Left forelimb (tissue), 1 donor: ENCODE data around the gene FADS3.
A peak's percentile ranks its signal among the peaks of the same experiment; 100 is the strongest.

Experiments used
- DNase-seq: peaks from one replicate; pipeline ENCODE4 v3.0.0-alpha.2; 2018; ENCODE audit warnings: low spot score

Gene FADS3

GRCh38 chr11:61913699-61914395 is 22.5 kb upstream of the FADS3 start:
- DNase-seq: no peak

GRCh38 chr11:61912991-61913698 is 21.8 kb upstream of the FADS3 start:
- no peak for DNase-seq

GRCh38 chr11:61912530-61912898 is 21.2 kb upstream of the FADS3 start:
- no peak for DNase-seq

- no peak for DNase-seq
Measured at GRCh38 chr11:61911701-61912529, 20.6 kb upstream of the FADS3 start.

- no peak for DNase-seq
Measured at GRCh38 chr11:61911128-61911700, 19.9 kb upstream of the FADS3 start.

GRCh38 chr11:61910187-61911127 is 19.1 kb upstream of the FADS3 start:
- DNase-seq: no peak

- DNase-seq: no peak
Measured at GRCh38 chr11:61908730-61909316, 17.5 kb upstream of the FADS3 start.

- DNase-seq: no peak
Measured at GRCh38 chr11:61907871-61908729, 16.8 kb upstream of the FADS3 start.

- DNase-seq: no peak
Measured at GRCh38 chr11:61907282-61907681, 15.9 kb upstream of the FADS3 start.

GRCh38 chr11:61906522-61906909 is 15.2 kb upstream of the FADS3 start:
- no peak for DNase-seq

- DNase-seq: no peak
Measured at GRCh38 chr11:61905801-61906521, 14.6 kb upstream of the FADS3 start.

- no peak for DNase-seq
Measured at GRCh38 chr11:61905067-61905696, 13.8 kb upstream of the FADS3 start.

GRCh38 chr11:61904539-61905048 is 13.2 kb upstream of the FADS3 start:
- no peak for DNase-seq

GRCh38 chr11:61903845-61904244 is 12.5 kb upstream of the FADS3 start:
- DNase-seq: no peak

- no peak for DNase-seq
Measured at GRCh38 chr11:61902313-61902712, 11.0 kb upstream of the FADS3 start.

GRCh38 chr11:61901397-61901796 is 10.1 kb upstream of the FADS3 start:
- DNase-seq: no peak

- no peak for DNase-seq
Measured at GRCh38 chr11:61900251-61900650, 8.9 kb upstream of the FADS3 start.

- DNase-seq: peak; percentile 91
Measured at GRCh38 chr11:61899146-61899841, 7.9 kb upstream of the FADS3 start.
